Measurements from ENCODE around the gene GGPS1.

GRCh38 chr1:235290740-235291502 lies 37.4 kb upstream of the GGPS1 start:
- no peak for TF ChIP-seq YY1 (IDR thresholded peaks at IDR 0.05; ENCODE audit: insufficient read depth, insufficient read length)
- no peak for TF ChIP-seq ZNF274 (IDR thresholded peaks at IDR 0.05; ENCODE audit: low read depth, low read length)
